ENCODE data around the gene LRRK2.
"Not testable (repeated sequence)": the region's sequence is repeated elsewhere in the genome, so short reads cannot be mapped to it uniquely, and the experiment has no call there.

- TF ChIP-seq CTCF, POLR2A (IDR thresholded peaks at IDR 0.05): not testable (repeated sequence)
These were observed 13.6 kb upstream of the LRRK2 start for GRCh38 chr12:40211186-40211585.

Data from prostate gland (tissue), 2 donors.